GM12891 (cell line): ENCODE results near the gene RBMS3.

ENCODE experiments used
- PAX5 ChIP-seq: IDR thresholded peaks from 2 replicates; pipeline ENCODE4 v1.6.1; 2011; ENCODE audit warnings: low read length, moderate library complexity, mild to moderate bottlenecking; ENCODE audit not compliant: insufficient read depth, severe bottlenecking
- POLR2A ChIP-seq: IDR thresholded peaks from 2 replicates; pipeline ENCODE4 v1.6.1; 2011; ENCODE audit warnings: low read depth, low read length, control low read depth
- POLR2AphosphoS5 ChIP-seq: IDR thresholded peaks from 2 replicates; pipeline ENCODE4 v1.6.1; 2011; ENCODE audit warnings: low read depth, low read length, control low read depth
- SPI1 ChIP-seq: IDR thresholded peaks from 2 replicates; pipeline ENCODE4 v1.6.1; 2011; ENCODE audit warnings: low read depth, low read length, control low read depth
- TAF1 ChIP-seq: IDR thresholded peaks from 2 replicates; pipeline ENCODE4 v1.6.1; 2011; ENCODE audit warnings: low read depth, low read length, control low read depth

DNA sequence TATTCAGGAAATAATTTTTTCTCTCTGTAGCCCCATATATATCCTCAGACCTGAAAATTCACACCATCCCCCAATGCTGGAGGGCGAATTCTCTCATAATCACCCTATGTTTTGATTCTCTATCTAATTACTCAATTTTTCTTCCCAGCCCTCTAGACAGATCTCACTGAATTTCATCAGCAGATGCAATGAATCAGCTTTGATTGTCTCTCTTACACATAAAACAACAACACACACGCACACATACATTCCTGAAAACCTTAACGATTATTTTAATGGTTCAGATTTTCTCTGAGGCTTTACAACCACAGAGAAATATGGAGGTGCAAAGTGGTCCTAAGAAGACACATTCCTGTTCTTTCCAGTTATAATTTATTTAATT, 11.1 kb downstream of the RBMS3 start:
- TF ChIP-seq POLR2A: no peak
- TF ChIP-seq POLR2AphosphoS5: no peak
- TF ChIP-seq SPI1: no peak
- no peak for TF ChIP-seq TAF1
- TF ChIP-seq PAX5: no peak
